Mammary epithelial cell (primary cell): ENCODE measurements around the gene TRIM40.

ENCODE experiments used
- EZH2 ChIP-seq: IDR thresholded peaks from 2 replicates; pipeline ENCODE4 v1.6.1; 2012; ENCODE audit warnings: low read length, inconsistent platforms, borderline replicate concordance
- TF ChIP-seq, protein P1 (sequence below), 2 donors: IDR thresholded peaks in 1 of 2; conservative IDR thresholded peaks in 1 of 2; 2 replicates each; pipeline ENCODE4 v1.5.1; 2011 to 2012; ENCODE audit warnings: inconsistent platforms in 2 of 2, low read length in 2 of 2, mild to moderate bottlenecking in 2 of 2, control low read depth in 1 of 2, low read depth in 1 of 2; ENCODE audit not compliant: insufficient read depth in 1 of 2; ENCODE audit errors: extremely low read depth in 1 of 2

DNA sequence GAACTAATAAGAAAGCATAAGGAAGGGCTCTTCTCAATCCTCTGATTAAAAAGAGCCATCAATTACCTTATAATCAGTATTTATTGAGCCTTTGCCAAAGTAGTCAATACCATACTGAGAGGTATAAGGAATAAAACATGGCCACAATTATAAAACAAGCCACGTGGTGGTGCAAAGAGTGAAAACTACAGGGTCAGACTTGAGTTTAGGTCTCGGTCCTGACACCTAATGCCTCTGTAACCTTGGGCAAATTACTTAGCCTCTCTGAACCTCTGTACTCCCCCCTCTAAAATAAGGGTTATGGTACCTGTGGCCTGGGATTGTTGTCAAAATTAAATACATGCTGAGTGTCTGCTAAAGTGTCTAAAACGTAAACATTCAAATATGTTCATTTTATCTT lies 13.3 kb downstream of the TRIM40 start:
- TF ChIP-seq, protein P1, sequence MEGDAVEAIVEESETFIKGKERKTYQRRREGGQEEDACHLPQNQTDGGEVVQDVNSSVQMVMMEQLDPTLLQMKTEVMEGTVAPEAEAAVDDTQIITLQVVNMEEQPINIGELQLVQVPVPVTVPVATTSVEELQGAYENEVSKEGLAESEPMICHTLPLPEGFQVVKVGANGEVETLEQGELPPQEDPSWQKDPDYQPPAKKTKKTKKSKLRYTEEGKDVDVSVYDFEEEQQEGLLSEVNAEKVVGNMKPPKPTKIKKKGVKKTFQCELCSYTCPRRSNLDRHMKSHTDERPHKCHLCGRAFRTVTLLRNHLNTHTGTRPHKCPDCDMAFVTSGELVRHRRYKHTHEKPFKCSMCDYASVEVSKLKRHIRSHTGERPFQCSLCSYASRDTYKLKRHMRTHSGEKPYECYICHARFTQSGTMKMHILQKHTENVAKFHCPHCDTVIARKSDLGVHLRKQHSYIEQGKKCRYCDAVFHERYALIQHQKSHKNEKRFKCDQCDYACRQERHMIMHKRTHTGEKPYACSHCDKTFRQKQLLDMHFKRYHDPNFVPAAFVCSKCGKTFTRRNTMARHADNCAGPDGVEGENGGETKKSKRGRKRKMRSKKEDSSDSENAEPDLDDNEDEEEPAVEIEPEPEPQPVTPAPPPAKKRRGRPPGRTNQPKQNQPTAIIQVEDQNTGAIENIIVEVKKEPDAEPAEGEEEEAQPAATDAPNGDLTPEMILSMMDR (conservative IDR thresholded peaks at IDR 0.05 in 1 of 2, IDR thresholded peaks at IDR 0.05 in 1 of 2; ENCODE audit: extremely low read depth in 1 of 2, insufficient read depth in 1 of 2, low read depth in 1 of 2, low read length in 2 of 2), result no peak
- TF ChIP-seq EZH2, result no peak
